ENCODE measurements around the gene GAS7. TPM values are rescaled to one million over a fixed set of nuclear protein-coding genes. Genes with fewer than 3 reads are reported as not detected.

The GAS7 gene
- total RNA-seq, 3 donors from 2014 or later (not counting 1 experiment from before 2014, with no cell fraction given), result 70.7 to 89.1 (median 84.8) TPM

- DNase-seq, result no peak
- Mint-ChIP-seq H3K36me3 (no peaks in the 10 kb centered on the region), H3K4me1 (no peaks in the 10 kb centered on the region), H3K4me3 (no peak overlapping the region), H3K27me3 (ENCODE audit: low read depth in 2 of 2) (no peaks in the 10 kb centered on the region), H3K27ac (no peak overlapping the region), H3K9me3 (no peaks in the 10 kb centered on the region)
- no peaks in the 10 kb centered on the region for H3K4me1 ChIP-seq (ENCODE audit: control insufficient read depth, insufficient read depth, low read length)
- no peaks in the 10 kb centered on the region for H3K27me3 ChIP-seq (ENCODE audit: control insufficient read depth, insufficient read depth, low read length)
- H3K4me3 ChIP-seq (ENCODE audit: low read length), result no peak overlapping the region
- ATAC-seq, result no peak
- H3K36me3 ChIP-seq (ENCODE audit: control insufficient read depth, insufficient read depth, low read length), result peaks cover 64% of the 10 kb centered on the region
- H3K9me3 ChIP-seq (ENCODE audit: control insufficient read depth, insufficient read depth, low read length), result no peaks in the 10 kb centered on the region
- WGBS (ENCODE audit: insufficient coverage), result 93% methylated on average over 1 of the region's 1 CpG
- TF ChIP-seq CTCF (IDR thresholded peaks at IDR 0.05), result no peak
- no peak overlapping the region for H3K27ac ChIP-seq (ENCODE audit: low read length)
- intact Hi-C loops (cut with micrococcal nuclease), result no loop called here
Measured at GRCh38 chr17:9938764-9939163, 259.6 kb downstream of the GAS7 start.

- WGBS (ENCODE audit: insufficient coverage), result 95% methylated on average over 9 of the region's 9 CpGs
- H3K27me3 ChIP-seq (ENCODE audit: control insufficient read depth, insufficient read depth, low read length), result no peaks in the 10 kb centered on the region
- H3K36me3 ChIP-seq (ENCODE audit: control insufficient read depth, insufficient read depth, low read length), result peaks cover 65% of the 10 kb centered on the region
- H3K9me3 ChIP-seq (ENCODE audit: control insufficient read depth, insufficient read depth, low read length), result no peaks in the 10 kb centered on the region
- H3K27me3 Mint-ChIP-seq (ENCODE audit: low read depth in 2 of 2), result no peaks in the 10 kb centered on the region
- no peak overlapping the region for H3K27ac ChIP-seq (ENCODE audit: low read length)
- H3K4me3 ChIP-seq (ENCODE audit: low read length), result no peak overlapping the region
- no peak overlapping the region for H3K4me3 Mint-ChIP-seq
- no peaks in the 10 kb centered on the region for H3K9me3 Mint-ChIP-seq
- intact Hi-C loops (cut with micrococcal nuclease), result no loop called here
- no peaks in the 10 kb centered on the region for H3K36me3 Mint-ChIP-seq
- ATAC-seq (no peak), DNase-seq (no peak)
- H3K27ac Mint-ChIP-seq, result no peak overlapping the region
- no peak for TF ChIP-seq CTCF (IDR thresholded peaks at IDR 0.05)
- H3K4me1 Mint-ChIP-seq, result no peaks in the 10 kb centered on the region
- no peaks in the 10 kb centered on the region for H3K4me1 ChIP-seq (ENCODE audit: control insufficient read depth, insufficient read depth, low read length)
Measured at GRCh38 chr17:9937901-9938300, 260.5 kb downstream of the GAS7 start.

- no peak for ATAC-seq
- Mint-ChIP-seq H3K9me3 (no peaks in the 10 kb centered on the region), H3K4me1 (no peaks in the 10 kb centered on the region), H3K27ac (no peak overlapping the region), H3K36me3 (no peaks in the 10 kb centered on the region), H3K27me3 (ENCODE audit: low read depth in 2 of 2) (no peaks in the 10 kb centered on the region), H3K4me3 (no peak overlapping the region)
- DNase-seq, result no peak
- no peak for TF ChIP-seq CTCF (IDR thresholded peaks at IDR 0.05)
- intact Hi-C loops (cut with micrococcal nuclease), result no loop called here
- H3K4me1 ChIP-seq (ENCODE audit: control insufficient read depth, insufficient read depth, low read length), result no peaks in the 10 kb centered on the region
- no peak overlapping the region for H3K4me3 ChIP-seq (ENCODE audit: low read length)
- peaks cover 64% of the 10 kb centered on the region for H3K36me3 ChIP-seq (ENCODE audit: control insufficient read depth, insufficient read depth, low read length)
- WGBS (ENCODE audit: insufficient coverage), result 95% methylated on average over 13 of the region's 13 CpGs
- no peak overlapping the region for H3K27ac ChIP-seq (ENCODE audit: low read length)
- no peaks in the 10 kb centered on the region for H3K9me3 ChIP-seq (ENCODE audit: control insufficient read depth, insufficient read depth, low read length)
- H3K27me3 ChIP-seq (ENCODE audit: control insufficient read depth, insufficient read depth, low read length), result no peaks in the 10 kb centered on the region
Measured at GRCh38 chr17:9937241-9937761, 261.1 kb downstream of the GAS7 start.

- Mint-ChIP-seq H3K4me1 (no peaks in the 10 kb centered on the region), H3K4me3 (no peak overlapping the region), H3K27ac (no peak overlapping the region), H3K36me3 (no peaks in the 10 kb centered on the region), H3K27me3 (ENCODE audit: low read depth in 2 of 2) (no peaks in the 10 kb centered on the region), H3K9me3 (no peaks in the 10 kb centered on the region)
- TF ChIP-seq CTCF (IDR thresholded peaks at IDR 0.05), result no peak
- Histone ChIP-seq H3K4me1 (ENCODE audit: control insufficient read depth, insufficient read depth, low read length) (no peaks in the 10 kb centered on the region), H3K4me3 (ENCODE audit: low read length) (no peak overlapping the region), H3K9me3 (ENCODE audit: control insufficient read depth, insufficient read depth, low read length) (no peaks in the 10 kb centered on the region), H3K27ac (ENCODE audit: low read length) (no peak overlapping the region), H3K36me3 (ENCODE audit: control insufficient read depth, insufficient read depth, low read length) (peaks cover 59% of the 10 kb centered on the region), H3K27me3 (ENCODE audit: control insufficient read depth, insufficient read depth, low read length) (no peaks in the 10 kb centered on the region)
- 90% methylated on average over 2 of the region's 3 CpGs for WGBS (ENCODE audit: insufficient coverage)
- intact Hi-C loops (cut with micrococcal nuclease), result no loop called here
- DNase-seq (no peak), ATAC-seq (no peak)
Measured at GRCh38 chr17:9936095-9936494, 262.3 kb downstream of the GAS7 start.

Measured in natural killer cell (primary cell).